HEK293 (cell line): ENCODE data around the gene MAP3K5.

Experiments
- MZF1 ChIP-seq: fragments of 450-650 bp; formaldehyde crosslinking; IDR thresholded peaks from 2 replicates; pipeline ENCODE4 v1.5.1; 2017; ENCODE audit warnings: missing biosample characterization, missing genetic modification characterization, borderline replicate concordance
- YY1 ChIP-seq: fragments of 450-650 bp; formaldehyde crosslinking; IDR thresholded peaks from 2 replicates; pipeline ENCODE4 v1.5.1; 2018; ENCODE audit warnings: missing biosample characterization, missing genetic modification characterization
- ZNF274 ChIP-seq, 2 experiments: fragments of 200-500 bp in 1 of 2; fragments of 450-650 bp in 1 of 2; sonication (Bioruptor generic) in 1 of 2; formaldehyde crosslinking in 1 of 2; IDR thresholded peaks; 2 replicates each; pipeline versions ENCODE4 v1.5.1 to v1.6.1; 2014 to 2016; ENCODE audit warnings: borderline replicate concordance in 1 of 2, inconsistent platforms in 1 of 2, low read length in 1 of 2, missing biosample characterization in 1 of 2, missing genetic modification characterization in 1 of 2
- ZNF311 ChIP-seq: fragments of 450-650 bp; formaldehyde crosslinking; IDR thresholded peaks from 2 replicates; pipeline ENCODE4 v1.5.1; 2017; ENCODE audit warnings: missing biosample characterization, missing genetic modification characterization, borderline replicate concordance
- ZNF549 ChIP-seq: fragments of 450-650 bp; IDR thresholded peaks from 2 replicates; pipeline ENCODE4 v1.5.1; 2018; ENCODE audit warnings: missing biosample characterization, missing genetic modification characterization, mild to moderate bottlenecking, inconsistent platforms, moderate library complexity
- ZNF623 ChIP-seq: fragments of 450-650 bp; formaldehyde crosslinking; IDR thresholded peaks from 2 replicates; pipeline ENCODE4 v1.5.1; 2016; ENCODE audit warnings: missing biosample characterization, missing genetic modification characterization
- ZNF707 ChIP-seq: fragments of 450-650 bp; formaldehyde crosslinking; IDR thresholded peaks from 2 replicates; pipeline ENCODE4 v1.5.1; 2016; ENCODE audit warnings: missing biosample characterization, missing genetic modification characterization
- ZNF785 ChIP-seq: fragments of 450-650 bp; formaldehyde crosslinking; IDR thresholded peaks from 2 replicates; pipeline ENCODE4 v1.5.1; 2016; ENCODE audit warnings: missing biosample characterization, missing genetic modification characterization
- ZXDB ChIP-seq: fragments of 450-650 bp; formaldehyde crosslinking; IDR thresholded peaks from 2 replicates; pipeline ENCODE4 v1.5.1; 2016; ENCODE audit warnings: missing biosample characterization, missing genetic modification characterization
- TF ChIP-seq, protein P1 (sequence below): fragments of 450-650 bp; formaldehyde crosslinking; IDR thresholded peaks from 2 replicates; pipeline ENCODE4 v1.5.1; 2016; ENCODE audit warnings: missing biosample characterization, missing genetic modification characterization
- TF ChIP-seq, protein P2 (sequence below): fragments of 450-650 bp; formaldehyde crosslinking; IDR thresholded peaks from 2 replicates; pipeline ENCODE4 v1.5.1; 2016; ENCODE audit warnings: missing biosample characterization, missing genetic modification characterization

DNA sequence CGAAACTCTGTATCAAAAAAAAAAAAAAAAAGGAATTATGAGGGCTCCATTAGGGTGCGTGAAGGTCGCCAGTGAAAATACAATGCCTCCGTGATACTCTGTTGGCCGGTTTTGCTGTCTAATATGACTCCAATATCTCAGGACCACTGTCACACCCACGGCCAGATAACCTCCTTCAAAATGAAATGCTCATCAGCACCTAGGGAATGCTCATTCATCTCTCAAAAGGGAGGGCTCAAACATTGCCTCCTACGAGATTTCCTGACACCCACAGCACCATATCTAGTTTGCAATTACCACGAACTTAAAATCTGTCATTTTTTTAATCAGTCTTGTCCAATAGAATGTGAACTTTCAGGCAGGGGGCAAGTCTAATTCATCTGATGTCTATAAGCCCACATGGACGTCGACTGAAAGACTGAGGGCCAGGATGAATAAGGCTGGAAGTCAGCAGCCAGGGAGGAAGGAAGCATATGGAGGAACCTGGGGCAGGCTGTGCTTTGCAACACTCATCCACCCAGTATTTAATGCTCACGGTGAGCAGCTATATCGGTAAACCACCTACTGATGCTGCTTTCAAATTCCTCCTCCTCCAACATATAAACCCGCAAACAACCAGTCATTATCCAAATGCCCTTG lies 42.8 kb downstream of the MAP3K5 start:
- TF ChIP-seq, protein P1, sequence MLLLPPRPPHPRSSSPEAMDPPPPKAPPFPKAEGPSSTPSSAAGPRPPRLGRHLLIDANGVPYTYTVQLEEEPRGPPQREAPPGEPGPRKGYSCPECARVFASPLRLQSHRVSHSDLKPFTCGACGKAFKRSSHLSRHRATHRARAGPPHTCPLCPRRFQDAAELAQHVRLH (tag by site-specific recombination), result no peak
- TF ChIP-seq YY1 (no peak), ZNF707 (no peak), MZF1 (tag by site-specific recombination) (no peak), ZNF549 (no peak), ZNF623 (tag by site-specific recombination) (no peak), ZNF274 (IDR thresholded peaks at IDR 0.05; ENCODE audit: low read length) (no peak), ZNF274 (tag by site-specific recombination; IDR thresholded peaks at IDR 0.05; ENCODE audit: borderline replicate concordance) (no peak), ZNF311 (tag by site-specific recombination) (no peak), ZNF785 (no peak), ZXDB (tag by site-specific recombination) (no peak)
- TF ChIP-seq, protein P2, sequence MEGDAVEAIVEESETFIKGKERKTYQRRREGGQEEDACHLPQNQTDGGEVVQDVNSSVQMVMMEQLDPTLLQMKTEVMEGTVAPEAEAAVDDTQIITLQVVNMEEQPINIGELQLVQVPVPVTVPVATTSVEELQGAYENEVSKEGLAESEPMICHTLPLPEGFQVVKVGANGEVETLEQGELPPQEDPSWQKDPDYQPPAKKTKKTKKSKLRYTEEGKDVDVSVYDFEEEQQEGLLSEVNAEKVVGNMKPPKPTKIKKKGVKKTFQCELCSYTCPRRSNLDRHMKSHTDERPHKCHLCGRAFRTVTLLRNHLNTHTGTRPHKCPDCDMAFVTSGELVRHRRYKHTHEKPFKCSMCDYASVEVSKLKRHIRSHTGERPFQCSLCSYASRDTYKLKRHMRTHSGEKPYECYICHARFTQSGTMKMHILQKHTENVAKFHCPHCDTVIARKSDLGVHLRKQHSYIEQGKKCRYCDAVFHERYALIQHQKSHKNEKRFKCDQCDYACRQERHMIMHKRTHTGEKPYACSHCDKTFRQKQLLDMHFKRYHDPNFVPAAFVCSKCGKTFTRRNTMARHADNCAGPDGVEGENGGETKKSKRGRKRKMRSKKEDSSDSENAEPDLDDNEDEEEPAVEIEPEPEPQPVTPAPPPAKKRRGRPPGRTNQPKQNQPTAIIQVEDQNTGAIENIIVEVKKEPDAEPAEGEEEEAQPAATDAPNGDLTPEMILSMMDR, result no peak
